ENCODE measurements around the gene CCDC142. TPM values are rescaled to one million over a fixed set of nuclear protein-coding genes. Genes with fewer than 3 reads are reported as not detected.

Gene CCDC142
- total RNA-seq, 4 donors from 2014 or later = 6.5 to 24.6 (median 14.5) TPM

DNA sequence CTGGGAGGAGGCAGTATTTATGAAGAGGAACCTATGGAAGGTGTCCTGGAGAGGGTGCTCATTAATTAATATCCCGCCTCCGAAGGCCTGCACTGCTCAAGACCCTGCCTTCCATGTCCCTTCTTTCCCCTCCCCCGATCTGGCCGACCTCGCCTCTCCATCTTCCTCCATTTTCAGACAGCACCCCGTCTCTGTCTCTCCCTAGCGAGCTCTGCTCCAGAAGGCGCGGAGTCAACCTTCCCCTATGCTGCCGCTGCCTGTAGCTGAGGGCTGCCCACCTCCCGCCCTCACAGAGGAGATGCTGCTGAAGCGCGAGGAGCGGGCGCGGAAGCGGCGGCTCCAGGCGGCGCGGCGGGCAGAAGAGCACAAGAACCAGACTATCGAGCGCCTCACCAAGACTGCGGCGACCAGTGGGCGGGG lies 25.7 kb downstream of the CCDC142 start:
- H3K9me3 ChIP-seq = no peaks in the 10 kb centered on the region
- TF ChIP-seq POLR2A (IDR thresholded peaks at IDR 0.05) = no peak
- TF ChIP-seq, protein P1, sequence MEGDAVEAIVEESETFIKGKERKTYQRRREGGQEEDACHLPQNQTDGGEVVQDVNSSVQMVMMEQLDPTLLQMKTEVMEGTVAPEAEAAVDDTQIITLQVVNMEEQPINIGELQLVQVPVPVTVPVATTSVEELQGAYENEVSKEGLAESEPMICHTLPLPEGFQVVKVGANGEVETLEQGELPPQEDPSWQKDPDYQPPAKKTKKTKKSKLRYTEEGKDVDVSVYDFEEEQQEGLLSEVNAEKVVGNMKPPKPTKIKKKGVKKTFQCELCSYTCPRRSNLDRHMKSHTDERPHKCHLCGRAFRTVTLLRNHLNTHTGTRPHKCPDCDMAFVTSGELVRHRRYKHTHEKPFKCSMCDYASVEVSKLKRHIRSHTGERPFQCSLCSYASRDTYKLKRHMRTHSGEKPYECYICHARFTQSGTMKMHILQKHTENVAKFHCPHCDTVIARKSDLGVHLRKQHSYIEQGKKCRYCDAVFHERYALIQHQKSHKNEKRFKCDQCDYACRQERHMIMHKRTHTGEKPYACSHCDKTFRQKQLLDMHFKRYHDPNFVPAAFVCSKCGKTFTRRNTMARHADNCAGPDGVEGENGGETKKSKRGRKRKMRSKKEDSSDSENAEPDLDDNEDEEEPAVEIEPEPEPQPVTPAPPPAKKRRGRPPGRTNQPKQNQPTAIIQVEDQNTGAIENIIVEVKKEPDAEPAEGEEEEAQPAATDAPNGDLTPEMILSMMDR (IDR thresholded peaks at IDR 0.05) = no peak
- 1 to 2% methylated on average over 7 to 8 of the region's 27 CpGs for WGBS, 2 donors
- H3K4me3 ChIP-seq = peak overlapping the region; percentile 52 to 84 (median 72)
- peak overlapping the region; percentile 94 to 99 (median 98) for H3K27ac ChIP-seq
- no peaks in the 10 kb centered on the region for H3K27me3 ChIP-seq
- intact Hi-C loops (cut with DNase I) = no loop called here
- H3K4me1 ChIP-seq = peaks cover 32 to 51% (median 32%) of the 10 kb centered on the region in 3 donors
- no peak for DNase-seq
- H3K36me3 ChIP-seq = peaks cover 0 to 17% (median under 1%) of the 10 kb centered on the region in 3 donors

DNA sequence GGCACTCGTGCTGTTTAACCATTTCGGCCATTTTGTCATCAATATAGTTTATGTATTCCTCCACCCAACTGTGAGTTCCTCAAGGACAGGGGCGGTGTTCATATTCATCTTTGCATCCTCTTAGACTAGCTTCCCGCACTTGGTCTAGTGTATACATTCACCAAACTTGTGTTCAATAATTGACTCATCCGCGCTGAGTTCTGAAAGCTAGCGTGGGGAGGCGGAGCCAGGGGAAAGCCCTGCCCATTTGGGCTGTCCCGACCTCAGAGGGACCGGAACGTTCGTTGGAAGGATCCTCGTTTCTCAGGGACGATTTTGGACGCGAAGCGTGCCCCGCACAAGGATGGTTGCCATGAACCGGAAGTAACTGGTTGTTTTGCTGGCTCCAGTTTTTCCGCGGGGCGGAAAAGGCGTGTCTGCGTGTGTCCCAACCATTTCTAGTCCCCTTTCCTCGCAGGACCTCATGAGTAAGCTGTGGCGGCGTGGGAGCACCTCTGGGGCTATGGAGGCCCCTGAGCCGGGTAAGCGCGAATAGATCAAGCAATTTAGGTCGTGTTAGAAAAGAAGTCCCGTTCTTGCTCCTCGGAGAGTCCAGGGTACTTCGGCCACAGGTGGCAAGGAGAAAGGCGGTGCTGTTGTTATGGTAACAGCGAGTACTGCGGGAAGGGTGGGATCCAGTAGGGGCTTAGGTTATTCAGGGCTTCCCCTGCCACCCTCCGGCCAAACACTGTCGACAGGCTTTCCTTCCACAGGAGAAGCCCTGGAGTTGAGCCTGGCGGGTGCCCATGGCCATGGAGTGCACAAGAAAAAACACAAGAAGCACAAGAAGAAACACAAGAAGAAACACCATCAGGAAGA lies 27.9 kb downstream of the CCDC142 start, which contains the start of gene INO80B:
INO80B (plus strand) TSS at position 434 of the 858 bp plus-strand sequence; CDS start at position 464, 30 bp downstream.
- peak in 2 of 4 donors; percentile 12 to 18 for TF ChIP-seq POLR2A (IDR thresholded peaks at IDR 0.05)
- TF ChIP-seq, protein P1 (IDR thresholded peaks at IDR 0.05) = peak in 1 of 6 experiments; percentile 3
- peak; percentile 79 for DNase-seq
- Histone ChIP-seq H3K4me3 (peak within 1 kb of the TSS; percentile 43 to 87 (median 68)), H3K4me1 (peaks cover 32 to 46% (median 32%) of the 10 kb centered on the region in 3 donors), H3K27ac (peak within 1 kb of the TSS; percentile 64 to 89 (median 78)), H3K9me3 (no peaks in the 10 kb centered on the region), H3K36me3 (no peaks in the 10 kb centered on the region), H3K27me3 (no peaks in the 10 kb centered on the region)
- WGBS, 2 donors = 0 to 2% methylated on average over 15 to 29 of the region's 40 CpGs
- intact Hi-C loops (cut with DNase I) = no loop called here

DNA sequence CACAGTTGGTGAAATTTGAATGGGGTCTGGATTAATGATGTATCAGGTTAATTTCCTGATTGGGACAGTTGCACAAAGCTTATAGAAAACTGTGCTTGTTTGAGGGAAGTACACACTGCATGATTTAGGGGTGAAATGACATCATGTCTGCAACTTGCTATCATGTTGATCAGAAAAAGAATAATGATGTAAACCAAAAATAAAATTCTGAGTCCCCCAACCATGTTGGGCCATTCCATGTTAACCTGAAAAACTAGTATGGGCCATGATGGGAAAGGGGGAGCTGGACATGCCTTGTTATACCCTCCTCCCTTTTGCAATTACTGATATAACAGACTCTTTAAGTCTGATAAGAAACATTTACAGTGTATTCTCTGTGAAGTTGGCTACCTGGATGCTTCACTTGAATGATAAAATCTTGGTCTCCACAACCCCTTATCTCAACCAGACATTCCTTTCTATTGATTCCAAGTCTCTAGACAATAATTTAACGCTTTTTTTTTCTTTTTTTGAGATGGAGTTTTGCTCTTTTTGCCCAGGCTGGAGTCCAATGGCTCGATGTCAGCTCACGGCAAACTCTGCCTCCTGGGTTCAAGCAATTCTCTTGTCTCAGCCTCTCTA lies 32.1 kb downstream of the CCDC142 start:
- Histone ChIP-seq H3K9me3 (no peaks in the 10 kb centered on the region), H3K27ac (no peak overlapping the region), H3K27me3 (no peaks in the 10 kb centered on the region), H3K36me3 (no peaks in the 10 kb centered on the region), H3K4me3 (no peak overlapping the region), H3K4me1 (peaks cover 5 to 12% (median 5%) of the 10 kb centered on the region in 3 donors)
- intact Hi-C loops (cut with DNase I) = no loop called here
- TF ChIP-seq, protein P1 (IDR thresholded peaks at IDR 0.05) = no peak
- TF ChIP-seq POLR2A (IDR thresholded peaks at IDR 0.05) = no peak
- no peak for DNase-seq
- 84 to 93% methylated on average over 3 of the region's 3 CpGs for WGBS, 2 donors

DNA sequence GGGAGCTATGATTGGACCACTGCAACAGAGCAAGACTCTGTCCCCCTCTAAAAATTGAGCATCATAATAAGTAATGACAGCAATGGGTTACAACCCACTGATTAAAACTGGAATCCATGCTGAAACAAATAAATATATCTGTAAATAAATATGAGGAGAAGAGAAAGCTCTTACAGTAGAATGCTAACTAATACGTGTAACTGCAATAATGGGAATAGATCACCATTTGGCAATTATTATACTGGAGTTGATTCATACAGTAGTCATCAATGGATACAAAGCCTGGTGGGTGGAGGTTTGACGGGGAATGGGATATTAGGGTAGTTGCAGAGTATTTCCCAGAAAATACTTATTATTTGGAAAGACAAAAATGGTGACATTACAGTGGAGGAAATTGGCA lies 34.0 kb downstream of the CCDC142 start:
- WGBS, 2 donors = 31 to 46% methylated on average over 2 of the region's 2 CpGs
- H3K36me3 ChIP-seq = no peaks in the 10 kb centered on the region
- intact Hi-C loops (cut with DNase I) = no loop called here
- H3K9me3 ChIP-seq = no peaks in the 10 kb centered on the region
- DNase-seq = no peak
- H3K4me3 ChIP-seq = no peak overlapping the region
- H3K27me3 ChIP-seq = no peaks in the 10 kb centered on the region
- H3K27ac ChIP-seq = no peak overlapping the region
- TF ChIP-seq, protein P1 (IDR thresholded peaks at IDR 0.05) = no peak
- TF ChIP-seq POLR2A (IDR thresholded peaks at IDR 0.05) = no peak
- H3K4me1 ChIP-seq = peaks cover 0 to 5% (median 2%) of the 10 kb centered on the region in 3 donors
